H9 (cell line): ENCODE results near the gene LPAR3. TPM values are rescaled to one million over a fixed set of nuclear protein-coding genes. Genes with fewer than 3 reads are reported as not detected.

ENCODE experiments used
- DNase-seq: peaks from one replicate; pipeline ENCODE4 v3.0.0-alpha.2; 2017
- H2AFZ ChIP-seq: one replicate; pipeline ENCODE4 v1.6.1; 2013; ENCODE audit warnings: mild to moderate bottlenecking, low read length, control low read depth, moderate library complexity
- H2AK5ac ChIP-seq: 2 replicates; pipeline ENCODE4 v1.6.1; 2013; ENCODE audit warnings: low read length, control low read depth, mixed read lengths; ENCODE audit not compliant: insufficient read length
- H2BK120ac ChIP-seq: one replicate; pipeline ENCODE4 v1.6.1; 2013; ENCODE audit warnings: low read depth, mild to moderate bottlenecking, low read length, control low read depth, inconsistent platforms; ENCODE audit not compliant: poor library complexity, severe bottlenecking
- H2BK12ac ChIP-seq: 2 replicates; pipeline ENCODE4 v1.6.1; 2013; ENCODE audit warnings: low read length, control low read depth, mixed read lengths, low read depth; ENCODE audit not compliant: insufficient read length
- H2BK15ac ChIP-seq: 2 replicates; pipeline ENCODE4 v1.6.1; 2013; ENCODE audit warnings: low read depth, low read length, control low read depth
- H2BK20ac ChIP-seq: one replicate; pipeline ENCODE4 v1.6.1; 2013; ENCODE audit warnings: low read depth, mild to moderate bottlenecking, low read length, control low read depth, inconsistent platforms; ENCODE audit not compliant: poor library complexity, severe bottlenecking
- H2BK5ac ChIP-seq: 2 replicates; pipeline ENCODE4 v1.6.1; 2013; ENCODE audit warnings: low read length, control low read depth, mixed read lengths; ENCODE audit not compliant: insufficient read length
- H3K14ac ChIP-seq: 2 replicates; pipeline ENCODE4 v1.6.1; 2013; ENCODE audit warnings: low read length, control low read depth; ENCODE audit not compliant: insufficient read depth
- H3K18ac ChIP-seq: 2 replicates; pipeline ENCODE4 v1.6.1; 2013; ENCODE audit warnings: low read depth, mild to moderate bottlenecking, mixed read lengths, low read length, control low read depth; ENCODE audit not compliant: insufficient read length
- H3K23ac ChIP-seq: 2 replicates; pipeline ENCODE4 v1.6.1; 2013; ENCODE audit warnings: low read length, control low read depth, mixed read lengths, low read depth; ENCODE audit not compliant: insufficient read length
- H3K23me2 ChIP-seq: 2 replicates; pipeline ENCODE4 v1.6.1; 2013; ENCODE audit warnings: low read depth, mild to moderate bottlenecking, mixed read lengths, low read length, control low read depth; ENCODE audit not compliant: insufficient read length, poor library complexity, severe bottlenecking
- H3K27ac ChIP-seq: 2 replicates; pipeline ENCODE4 v1.5.1; 2013; ENCODE audit warnings: low read length, control low read depth, mixed read lengths, low read depth; ENCODE audit not compliant: insufficient read length
- H3K27me3 ChIP-seq: 2 replicates; pipeline ENCODE4 v1.6.1; 2013; ENCODE audit warnings: low read length, control low read depth, inconsistent platforms; ENCODE audit not compliant: insufficient read depth
- H3K4ac ChIP-seq: 2 replicates; pipeline ENCODE4 v1.6.1; 2013; ENCODE audit warnings: low read depth, mild to moderate bottlenecking, control low read depth, inconsistent platforms, low read length, moderate library complexity
- H3K4me1 ChIP-seq: 2 replicates; pipeline ENCODE4 v1.6.1; 2013; ENCODE audit warnings: low read length, control low read depth, inconsistent platforms; ENCODE audit not compliant: insufficient read depth
- H3K4me2 ChIP-seq: 2 replicates; pipeline ENCODE4 v1.6.1; 2013; ENCODE audit warnings: low read length, control low read depth, mixed read lengths; ENCODE audit not compliant: insufficient read length, insufficient read depth
- H3K56ac ChIP-seq: 2 replicates; pipeline ENCODE4 v1.6.1; 2013; ENCODE audit warnings: low read depth, mild to moderate bottlenecking, mixed read lengths, low read length, control low read depth; ENCODE audit not compliant: insufficient read length
- H3K79me1 ChIP-seq: 2 replicates; pipeline ENCODE4 v1.6.1; 2013; ENCODE audit warnings: low read depth, mild to moderate bottlenecking, moderate library complexity, low read length, control low read depth, inconsistent platforms; ENCODE audit not compliant: insufficient read depth, poor library complexity, severe bottlenecking
- H3K79me2 ChIP-seq: 2 replicates; pipeline ENCODE4 v1.6.1; 2013; ENCODE audit warnings: low read length, control low read depth, inconsistent platforms; ENCODE audit not compliant: insufficient read depth
- H3K9ac ChIP-seq: 2 replicates; pipeline ENCODE4 v1.6.1; 2013; ENCODE audit warnings: low read length, control low read depth, mixed read lengths; ENCODE audit not compliant: insufficient read length; ENCODE audit errors: extremely low read depth
- H3K9me3 ChIP-seq: one replicate; pipeline ENCODE4 v1.6.1; 2013; ENCODE audit warnings: low read depth, low read length, inconsistent platforms; ENCODE audit not compliant: control insufficient read depth
- H3T11ph ChIP-seq: one replicate; pipeline ENCODE4 v1.6.1; 2013; ENCODE audit warnings: mild to moderate bottlenecking, low read length, control low read depth, inconsistent platforms
- H4K20me1 ChIP-seq: one replicate; pipeline ENCODE4 v1.6.1; 2013; ENCODE audit not compliant: control insufficient read depth, insufficient read length, insufficient read depth
- H4K5ac ChIP-seq: 2 replicates; pipeline ENCODE4 v1.6.1; 2013; ENCODE audit warnings: low read depth, mild to moderate bottlenecking, mixed read lengths, low read length, control low read depth; ENCODE audit not compliant: insufficient read length
- H4K8ac ChIP-seq: replicated peaks from 2 replicates; pipeline ENCODE4 v1.6.1; 2013; ENCODE audit warnings: low read length, control low read depth, mixed read lengths, low read depth; ENCODE audit not compliant: insufficient read length
- H4K91ac ChIP-seq: 2 replicates; pipeline ENCODE4 v1.6.1; 2013; ENCODE audit warnings: low read depth, mild to moderate bottlenecking, moderate library complexity, mixed read lengths, low read length, control low read depth; ENCODE audit not compliant: insufficient read length
- H3K27ac Mint-ChIP-seq, 3 experiments: 2 replicates in 2 of 3; 3 replicates in 1 of 3; pipeline ENCODE4 v1.8.0; 2020 to 2021; ENCODE audit warnings: mixed read lengths in 3 of 3, mild to moderate bottlenecking in 1 of 3, moderate library complexity in 1 of 3
- H3K27me3 Mint-ChIP-seq: 2 replicates; pipeline ENCODE4 v1.8.0; 2021; ENCODE audit warnings: low read depth, mild to moderate bottlenecking, moderate library complexity, mixed read lengths
- H3K36me3 Mint-ChIP-seq, 3 experiments: 2 replicates in 2 of 3; 3 replicates in 1 of 3; pipeline ENCODE4 v1.8.0; 2020 to 2021; ENCODE audit warnings: low read depth in 3 of 3, mixed read lengths in 3 of 3; ENCODE audit not compliant: insufficient read depth in 1 of 3
- H3K4me1 Mint-ChIP-seq, 2 experiments: 2 replicates each; pipeline ENCODE4 v1.8.0; 2020; ENCODE audit warnings: mixed read lengths in 2 of 2
- H3K4me3 Mint-ChIP-seq, 2 experiments: 2 replicates in 1 of 2; 3 replicates in 1 of 2; pipeline ENCODE4 v1.8.0; 2020 to 2021; ENCODE audit warnings: mild to moderate bottlenecking in 2 of 2, mixed read lengths in 2 of 2, moderate library complexity in 1 of 2
- H3K9me3 Mint-ChIP-seq, 2 experiments: 2 replicates in 1 of 2; 3 replicates in 1 of 2; pipeline ENCODE4 v1.8.0; 2020; ENCODE audit warnings: mild to moderate bottlenecking in 2 of 2, mixed read lengths in 2 of 2, moderate library complexity in 1 of 2
- CTCF ChIP-seq: fragments of 200-600 bp; sonication (generic); conservative IDR thresholded peaks from 3 replicates; pipeline ENCODE4 v1.8.0; 2021; ENCODE audit warnings: antibody characterized with exemption, mild to moderate bottlenecking
- WGBS: extraction: QIAGEN DNeasy Blood & Tissue Kit; methylation state at CpG from one replicate; pipeline ENCODE4 v1.1.7; 2013; ENCODE audit warnings: missing lambda C conversion rate, low lambda C conversion rate, mixed read lengths; ENCODE audit not compliant: insufficient read length; ENCODE audit errors: extremely low coverage; 5-methylcytosine and 5-hydroxymethylcytosine counted together
- total RNA-seq: library from RNA; stranded (reverse); gene quantifications from 2 replicates; pipeline ENCODE4 v1.2.1, GENCODE V29; 2021

Gene LPAR3
- total RNA-seq, 1 experiment from 2014 or later, result 3.0 TPM

DNA sequence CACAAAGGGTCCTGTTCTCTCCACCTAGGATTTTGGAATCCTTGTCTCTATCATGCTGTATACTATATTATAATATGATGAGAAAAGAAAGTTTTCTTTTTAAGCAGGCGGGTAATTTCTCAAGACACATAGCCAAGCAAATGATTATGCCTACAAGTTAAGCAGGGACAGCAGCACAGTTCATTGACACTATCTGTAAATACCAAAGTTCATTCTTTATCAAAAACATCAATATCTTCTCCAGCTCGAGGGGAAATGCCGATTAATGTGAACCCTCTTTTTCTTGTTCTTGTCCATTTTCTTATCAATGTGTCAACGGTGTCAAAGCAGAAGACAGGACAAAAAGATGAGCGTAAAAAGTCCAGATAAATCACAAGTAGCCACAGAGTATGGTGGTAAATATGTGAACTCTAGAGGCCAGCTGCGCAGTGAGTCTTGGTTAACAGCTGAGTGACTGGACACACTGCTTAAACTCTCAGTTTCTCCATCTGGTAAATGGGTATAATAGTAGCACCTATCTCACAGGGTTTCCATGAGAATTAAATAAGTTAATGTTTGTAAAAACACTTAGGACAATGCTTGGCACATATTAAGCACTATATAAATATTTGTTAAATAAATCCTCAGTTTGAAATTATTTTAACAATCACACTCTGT is 30.9 kb downstream of the LPAR3 start:
- WGBS, result no CpG with 5 or more reads among the region's 6 CpGs

More for the DNA sequence above, 30.9 kb downstream of the LPAR3 start:
- H3K27me3 Mint-ChIP-seq, result peaks cover 2% of the 10 kb centered on the region; the same call in 1 of the 2 replicates
- H3K36me3 Mint-ChIP-seq, result peaks cover 0 to 26% (median 0%) of the 10 kb centered on the region in 3 experiments; a peak in 2 of 7 replicates
- no peak overlapping the region for H2BK20ac ChIP-seq
- H2BK12ac ChIP-seq, result no peak overlapping the region
- no peak overlapping the region for H3K4me2 ChIP-seq
- H3K56ac ChIP-seq, result no peak overlapping the region
- H3K14ac ChIP-seq, result no peak overlapping the region
- no peaks in the 10 kb centered on the region for H3K23me2 ChIP-seq
- H2BK5ac ChIP-seq, result no peak overlapping the region
- no peak for TF ChIP-seq CTCF
- no peak overlapping the region for H3K4ac ChIP-seq
- no peak overlapping the region for H3K27ac Mint-ChIP-seq
- H3K4me3 Mint-ChIP-seq, result no peak overlapping the region
- no peak overlapping the region for H4K8ac ChIP-seq
- H3K18ac ChIP-seq, result no peak overlapping the region
- H3K27me3 ChIP-seq, result no peaks in the 10 kb centered on the region
- H3K79me1 ChIP-seq, result no peaks in the 10 kb centered on the region
- H3K9me3 ChIP-seq, result no peaks in the 10 kb centered on the region
- H3K9me3 Mint-ChIP-seq, result no peaks in the 10 kb centered on the region
- no peaks in the 10 kb centered on the region for H4K20me1 ChIP-seq
- DNase-seq, result no peak
- no peak overlapping the region for H2BK120ac ChIP-seq
- H3K4me1 Mint-ChIP-seq, result no peaks in the 10 kb centered on the region
- no peaks in the 10 kb centered on the region for H3K4me1 ChIP-seq
- no peak overlapping the region for H3K27ac ChIP-seq
- no peak overlapping the region for H3K23ac ChIP-seq
- no peaks in the 10 kb centered on the region for H3K79me2 ChIP-seq
- no peak overlapping the region for H3T11ph ChIP-seq
- no peak overlapping the region for H2AK5ac ChIP-seq
- H2BK15ac ChIP-seq, result no peak overlapping the region
- H2AFZ ChIP-seq, result no peak overlapping the region
- no peak overlapping the region for H4K5ac ChIP-seq
- no peak overlapping the region for H3K9ac ChIP-seq
- no peak overlapping the region for H4K91ac ChIP-seq
